Activated gamma-delta T cell treated with Interleukin-2 at 50 U/mL for 16 hours (primary cell): ENCODE data around the gene B3GALNT2.
A peak's percentile ranks its signal among the peaks of the same experiment; 100 is the strongest.
"Not testable (repeated sequence)": the region's sequence is repeated elsewhere in the genome, so short reads cannot be mapped to it uniquely, and the experiment has no call there.

ENCODE experiments used
- DNase-seq: peaks from one replicate; pipeline ENCODE4 v3.0.0-alpha.2; 2020

Gene B3GALNT2

GRCh38 chr1:235504122-235504493 lies at the start of gene B3GALNT2:
Gene B3GALNT2 (minus strand): TSS chr1:235504452. CDS start chr1:235504252, 200 bp downstream.
- DNase-seq = no peak

- no peak for DNase-seq
Observed at GRCh38 chr1:235553112-235553551, 48.9 kb upstream of the B3GALNT2 start.

GRCh38 chr1:235552146-235552716 lies 48.0 kb upstream of the B3GALNT2 start:
- no peak for DNase-seq

GRCh38 chr1:235549351-235550139 lies 45.3 kb upstream of the B3GALNT2 start:
- DNase-seq = no peak

GRCh38 chr1:235546369-235547155 lies 42.3 kb upstream of the B3GALNT2 start:
- not testable (repeated sequence) for DNase-seq

GRCh38 chr1:235545292-235545930 lies 41.2 kb upstream of the B3GALNT2 start:
- no peak for DNase-seq

GRCh38 chr1:235542845-235543244 lies 38.6 kb upstream of the B3GALNT2 start:
- DNase-seq = not testable (repeated sequence)

GRCh38 chr1:235533476-235534168 lies 29.4 kb upstream of the B3GALNT2 start:
- DNase-seq = no peak

GRCh38 chr1:235532360-235532759 lies 28.1 kb upstream of the B3GALNT2 start:
- no peak for DNase-seq

- DNase-seq = no peak
Observed at GRCh38 chr1:235527196-235527814, 23.1 kb upstream of the B3GALNT2 start.

- DNase-seq = no peak
Observed at GRCh38 chr1:235525314-235525713, 21.1 kb upstream of the B3GALNT2 start.

GRCh38 chr1:235516862-235517446 lies 12.7 kb upstream of the B3GALNT2 start:
- DNase-seq = no peak

GRCh38 chr1:235515844-235516512 lies 11.7 kb upstream of the B3GALNT2 start:
- DNase-seq = no peak

- DNase-seq = peak; percentile 34
Observed at GRCh38 chr1:235513495-235514366, 9.5 kb upstream of the B3GALNT2 start.

GRCh38 chr1:235511470-235512240 lies 7.4 kb upstream of the B3GALNT2 start:
- no peak for DNase-seq

- no peak for DNase-seq
Observed at GRCh38 chr1:235510823-235511222, 6.6 kb upstream of the B3GALNT2 start.

- DNase-seq = no peak
Observed at GRCh38 chr1:235507623-235508022, 3.4 kb upstream of the B3GALNT2 start.

GRCh38 chr1:235504494-235505222 lies 406 bp upstream of the B3GALNT2 start:
- DNase-seq = peak; percentile 97
